Ovary (tissue), 9 donors: ENCODE measurements around the gene THAP10. TPM values are rescaled to one million over a fixed set of nuclear protein-coding genes. Genes with fewer than 3 reads are reported as not detected.

Experiments used
- DNase-seq, 5 donors: peaks; one replicate each; pipeline ENCODE4 v3.0.0-alpha.2; 2019 to 2020
- H3K27ac ChIP-seq, 2 donors: fragments of 200-600 bp; one replicate each; pipeline versions ENCODE4 v1.5.1 to v1.8.0; 2019 to 2022
- H3K27me3 ChIP-seq: fragments of 200-600 bp; one replicate; pipeline ENCODE4 v1.8.0; 2022
- H3K36me3 ChIP-seq: fragments of 200-600 bp; sonication (generic); one replicate; pipeline ENCODE4 v1.5.1; 2019
- H3K4me1 ChIP-seq: one replicate; pipeline ENCODE4 v1.8.1; 2013; ENCODE audit warnings: mild to moderate bottlenecking, moderate library complexity; ENCODE audit not compliant: insufficient read depth
- H3K4me3 ChIP-seq: fragments of 200-600 bp; sonication (generic); one replicate; pipeline ENCODE4 v1.5.1; 2017
- H3K9me3 ChIP-seq, 2 donors: fragments of 200-600 bp in 1 of 2; sonication (generic) in 1 of 2; one replicate each; pipeline versions ENCODE4 v1.5.1 to v1.8.1; 2013 to 2019; ENCODE audit warnings: mild to moderate bottlenecking in 1 of 2, moderate library complexity in 1 of 2
- EP300 ChIP-seq: sonication (generic); formaldehyde crosslinking; IDR thresholded peaks from one replicate; pipeline ENCODE4 v1.6.1; 2017; ENCODE audit warnings: antibody characterized with exemption
- POLR2A ChIP-seq: fragments of 450-650 bp; IDR thresholded peaks from one replicate; pipeline ENCODE4 v1.6.1; 2017; ENCODE audit warnings: antibody characterized with exemption, mild to moderate bottlenecking, moderate library complexity
- WGBS, 3 donors: extraction: QIAGEN DNeasy Blood & Tissue Kit in 1 of 3; methylation state at CpG; one replicate each; pipeline versions ENCODE4 v1.1.5 to v1.1.7; 2013 to 2017; 5-methylcytosine and 5-hydroxymethylcytosine counted together
- intact Hi-C, 4 donors: fragments of 100-400 bp; cut with DNase I; formaldehyde crosslinking; loops; one replicate each; pipeline versions ENCODE4 v1.11.0 to v1.15.1; 2022 to 2023
- polyA plus RNA-seq, 2 donors: library from polyadenylated mRNA; stranded (reverse); fragments of 200-250 nt in 1 of 2; fragments of 350-450 nt in 1 of 2; fragmentation: Illumina TruSeq in 1 of 2; extraction: RNeasy Lipid Tissue Mini Kit (QIAGEN cat#74804) in 1 of 2; gene quantifications; one replicate each; pipeline ENCODE4 v1.2.3, GENCODE V29; 2013 to 2014
- total RNA-seq, 7 donors: library from RNA; depleted of rRNA in 2 of 7; stranded (reverse); fragments of >200 nt in 2 of 7; fragmentation: NEBNext Ultra II Directional in 3 of 7; extraction: Animal tissue kit (Norgen Biotek cat#: 25700) in 3 of 7; gene quantifications; one replicate each; pipeline versions ENCODE4 v1.1.0 to v1.2.4, GENCODE V29; 2016 to 2023
- TF ChIP-seq, protein P1 (sequence below), 3 donors: fragments of 450-650 bp in 2 of 3; fragments of 200-600 bp in 1 of 3; IDR thresholded peaks; one replicate each; pipeline versions ENCODE4 v1.5.1 to v1.8.0; 2016 to 2022; ENCODE audit warnings: antibody characterized with exemption in 3 of 3, mild to moderate bottlenecking in 1 of 3
- donor health status: DM: no; HTN: no; CAD: no; lungs with moderate emphysema.
- donor health status: DM: no; HTN: no; CAD: no.
- donor health status: Bipolar disorder and iron deficiency.
- donor health status: DM: yes; HTN: yes; CAD: no.
- donor health status: DM: no; HTN: no; CAD: no.
- donor health status: DM: yes; HTN: yes; CAD: no.

Gene THAP10
- total and polyA plus RNA-seq, 9 donors, result 2.6 to 5.0 (median 3.7) TPM

GRCh38 chr15:70851889-70852288 is 40.3 kb downstream of the THAP10 start:
- Histone ChIP-seq H3K27ac (no peak overlapping the region), H3K9me3 (no peaks in the 10 kb centered on the region), H3K4me1 (peaks cover 4% of the 10 kb centered on the region), H3K4me3 (no peak overlapping the region), H3K27me3 (no peaks in the 10 kb centered on the region), H3K36me3 (no peaks in the 10 kb centered on the region)
- intact Hi-C loops, result no loop called here
- 93 to 100% (median 95%) methylated on average over 6 of the region's 6 CpGs for WGBS, 3 donors
- no peak for DNase-seq
- TF ChIP-seq, protein P1, sequence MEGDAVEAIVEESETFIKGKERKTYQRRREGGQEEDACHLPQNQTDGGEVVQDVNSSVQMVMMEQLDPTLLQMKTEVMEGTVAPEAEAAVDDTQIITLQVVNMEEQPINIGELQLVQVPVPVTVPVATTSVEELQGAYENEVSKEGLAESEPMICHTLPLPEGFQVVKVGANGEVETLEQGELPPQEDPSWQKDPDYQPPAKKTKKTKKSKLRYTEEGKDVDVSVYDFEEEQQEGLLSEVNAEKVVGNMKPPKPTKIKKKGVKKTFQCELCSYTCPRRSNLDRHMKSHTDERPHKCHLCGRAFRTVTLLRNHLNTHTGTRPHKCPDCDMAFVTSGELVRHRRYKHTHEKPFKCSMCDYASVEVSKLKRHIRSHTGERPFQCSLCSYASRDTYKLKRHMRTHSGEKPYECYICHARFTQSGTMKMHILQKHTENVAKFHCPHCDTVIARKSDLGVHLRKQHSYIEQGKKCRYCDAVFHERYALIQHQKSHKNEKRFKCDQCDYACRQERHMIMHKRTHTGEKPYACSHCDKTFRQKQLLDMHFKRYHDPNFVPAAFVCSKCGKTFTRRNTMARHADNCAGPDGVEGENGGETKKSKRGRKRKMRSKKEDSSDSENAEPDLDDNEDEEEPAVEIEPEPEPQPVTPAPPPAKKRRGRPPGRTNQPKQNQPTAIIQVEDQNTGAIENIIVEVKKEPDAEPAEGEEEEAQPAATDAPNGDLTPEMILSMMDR (IDR thresholded peaks at IDR 0.05), result no peak
- no peak for TF ChIP-seq EP300
- TF ChIP-seq POLR2A, result no peak

GRCh38 chr15:70845602-70846360 is 46.5 kb downstream of the THAP10 start:
- Histone ChIP-seq H3K27ac (no peak overlapping the region), H3K9me3 (no peaks in the 10 kb centered on the region), H3K36me3 (no peaks in the 10 kb centered on the region), H3K4me1 (peaks cover 2% of the 10 kb centered on the region), H3K27me3 (no peaks in the 10 kb centered on the region), H3K4me3 (no peak overlapping the region)
- TF ChIP-seq POLR2A, result no peak
- TF ChIP-seq, protein P1 (IDR thresholded peaks at IDR 0.05), result no peak
- TF ChIP-seq EP300, result no peak
- WGBS, 3 donors, result 94 to 98% (median 95%) methylated on average over 6 of the region's 6 CpGs
- intact Hi-C loops, result no loop called here
- DNase-seq, result no peak

- no peak for TF ChIP-seq POLR2A
- no peak for TF ChIP-seq EP300
- no peak for DNase-seq
- no peak overlapping the region for H3K27ac ChIP-seq
- H3K27me3 ChIP-seq, result no peaks in the 10 kb centered on the region
- intact Hi-C loops, result no loop called here
- H3K4me1 ChIP-seq, result peaks cover 5% of the 10 kb centered on the region
- WGBS, 3 donors, result 96 to 100% (median 97%) methylated on average over 2 of the region's 2 CpGs
- no peak overlapping the region for H3K4me3 ChIP-seq
- no peaks in the 10 kb centered on the region for H3K9me3 ChIP-seq
- H3K36me3 ChIP-seq, result no peaks in the 10 kb centered on the region
These were observed 54.8 kb downstream of the THAP10 start for GRCh38 chr15:70837476-70837875.

- no peaks in the 10 kb centered on the region for H3K9me3 ChIP-seq
- 9 to 17% (median 10%) methylated on average over 3 of the region's 3 CpGs for WGBS, 3 donors
- peak in 1 of 5 donors; percentile 33 for DNase-seq
- H3K4me3 ChIP-seq, result no peak overlapping the region
- no peaks in the 10 kb centered on the region for H3K27me3 ChIP-seq
- peaks cover 5% of the 10 kb centered on the region for H3K4me1 ChIP-seq
- H3K27ac ChIP-seq, result peak overlapping the region; percentile 40 to 62
- intact Hi-C loops, result no loop called here
- H3K36me3 ChIP-seq, result no peaks in the 10 kb centered on the region
- TF ChIP-seq, protein P1 (IDR thresholded peaks at IDR 0.05), result no peak
- TF ChIP-seq POLR2A (no peak), EP300 (no peak)
These were observed 56.4 kb downstream of the THAP10 start for GRCh38 chr15:70835841-70836240.

GRCh38 chr15:70835415-70835814 is 56.8 kb downstream of the THAP10 start:
- Histone ChIP-seq H3K9me3 (no peaks in the 10 kb centered on the region), H3K4me3 (no peak overlapping the region), H3K27ac (peak overlapping the region in 1 of 2 donors; percentile 62), H3K27me3 (no peaks in the 10 kb centered on the region), H3K36me3 (no peaks in the 10 kb centered on the region), H3K4me1 (peaks cover 5% of the 10 kb centered on the region)
- 73 to 76% (median 76%) methylated on average over 6 of the region's 6 CpGs for WGBS, 3 donors
- peak; percentile 64 to 85 (median 67) for DNase-seq
- no peak for TF ChIP-seq POLR2A
- TF ChIP-seq, protein P1 (IDR thresholded peaks at IDR 0.05), result no peak
- TF ChIP-seq EP300, result no peak
- intact Hi-C loops, result no loop called here
